Measurements from ENCODE around the gene MVD. TPM values are rescaled to one million over a fixed set of nuclear protein-coding genes. Genes with fewer than 3 reads are reported as not detected.

Gene MVD
- polyA plus RNA-seq, 3 donors, result 9.0 to 17.9 (median 12.2) TPM

DNA sequence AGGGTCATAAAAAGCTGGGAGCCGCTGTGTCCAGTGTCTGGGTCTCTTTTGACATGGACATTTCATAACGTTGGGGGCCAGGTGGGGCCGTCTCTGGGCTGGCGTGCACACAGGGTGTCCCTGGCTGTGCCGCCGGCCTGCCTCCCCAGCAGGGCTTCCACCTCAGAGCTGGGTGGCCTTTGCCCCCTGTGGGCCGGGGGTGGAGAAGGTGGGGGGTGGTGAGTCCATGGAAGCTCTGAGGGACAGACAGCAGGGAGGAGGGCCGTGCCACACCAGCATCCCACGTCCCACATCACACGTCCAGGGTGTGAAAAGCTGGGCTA is 24.3 kb upstream of the MVD start:
- peaks cover 8% of the 10 kb centered on the region in 2 donors for H3K36me3 Mint-ChIP-seq
- no peak overlapping the region for H2AFZ ChIP-seq (ENCODE audit: insufficient read depth, low read depth, low read length, poor library complexity, severe bottlenecking)
- TF ChIP-seq, protein P1, sequence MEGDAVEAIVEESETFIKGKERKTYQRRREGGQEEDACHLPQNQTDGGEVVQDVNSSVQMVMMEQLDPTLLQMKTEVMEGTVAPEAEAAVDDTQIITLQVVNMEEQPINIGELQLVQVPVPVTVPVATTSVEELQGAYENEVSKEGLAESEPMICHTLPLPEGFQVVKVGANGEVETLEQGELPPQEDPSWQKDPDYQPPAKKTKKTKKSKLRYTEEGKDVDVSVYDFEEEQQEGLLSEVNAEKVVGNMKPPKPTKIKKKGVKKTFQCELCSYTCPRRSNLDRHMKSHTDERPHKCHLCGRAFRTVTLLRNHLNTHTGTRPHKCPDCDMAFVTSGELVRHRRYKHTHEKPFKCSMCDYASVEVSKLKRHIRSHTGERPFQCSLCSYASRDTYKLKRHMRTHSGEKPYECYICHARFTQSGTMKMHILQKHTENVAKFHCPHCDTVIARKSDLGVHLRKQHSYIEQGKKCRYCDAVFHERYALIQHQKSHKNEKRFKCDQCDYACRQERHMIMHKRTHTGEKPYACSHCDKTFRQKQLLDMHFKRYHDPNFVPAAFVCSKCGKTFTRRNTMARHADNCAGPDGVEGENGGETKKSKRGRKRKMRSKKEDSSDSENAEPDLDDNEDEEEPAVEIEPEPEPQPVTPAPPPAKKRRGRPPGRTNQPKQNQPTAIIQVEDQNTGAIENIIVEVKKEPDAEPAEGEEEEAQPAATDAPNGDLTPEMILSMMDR (IDR thresholded peaks at IDR 0.05), result no peak
- H3K9ac ChIP-seq (ENCODE audit: insufficient read depth, low read length, poor library complexity, severe bottlenecking), result no peak overlapping the region
- 81% methylated on average over 6 of the region's 10 CpGs for WGBS (ENCODE audit: insufficient coverage)
- intact Hi-C loops (cut with micrococcal nuclease), result loop anchor here (2.0 to 10.0 kb wide), 5 partner anchors 14 to 92 kb away; partner anchors contain the start of genes CYBA (in 2 of the 2) and IL17C (in 1 of the 2)
- H3K36me3 ChIP-seq (replicated peaks in 1 of 2; ENCODE audit: control insufficient read depth in 1 of 2, insufficient read depth in 2 of 2, low read length in 2 of 2), result no peaks in the 10 kb centered on the region
- peaks cover 21% of the 10 kb centered on the region for H3K79me2 ChIP-seq (ENCODE audit: insufficient read depth, low read length)
- H3K27ac ChIP-seq (ENCODE audit: low read depth in 1 of 2, low read length in 2 of 2), result no peak overlapping the region
- peaks cover 63 to 69% of the 10 kb centered on the region in 2 donors for H3K4me1 ChIP-seq (ENCODE audit: control insufficient read depth in 1 of 2, insufficient read depth in 2 of 2, low read length in 2 of 2)
- H3K4me2 ChIP-seq (replicated peaks; ENCODE audit: extremely low read depth, low read length, poor library complexity, severe bottlenecking), result peak overlapping the region; percentile 91
- H3K9me3 Mint-ChIP-seq, result no peaks in the 10 kb centered on the region
- H4K20me1 ChIP-seq (ENCODE audit: insufficient read depth, low read length), result peaks cover 4% of the 10 kb centered on the region
- peaks cover 59% of the 10 kb centered on the region for H3K4me1 Mint-ChIP-seq
- H3K4me3 ChIP-seq (replicated peaks in 1 of 3; ENCODE audit: low read depth in 2 of 3, low read length in 3 of 3), result peak overlapping the region in 1 of 3 experiments; percentile 94
- peaks cover 13 to 19% (median 15%) of the 10 kb centered on the region in 3 donors for H3K27me3 Mint-ChIP-seq (ENCODE audit: low read depth in 3 of 3)
- H3K9me3 ChIP-seq (replicated peaks in 1 of 2; ENCODE audit: control insufficient read depth in 1 of 2, insufficient read depth in 1 of 2, low read length in 2 of 2), result no peaks in the 10 kb centered on the region
- peak overlapping the region; percentile 80 to 86 for H3K4me3 Mint-ChIP-seq
- H3K27me3 ChIP-seq (ENCODE audit: control insufficient read depth in 2 of 2, insufficient read depth in 2 of 2, low read length in 2 of 2), result no peaks in the 10 kb centered on the region
- peak overlapping the region in 1 of 7 donors; percentile 30 for H3K27ac Mint-ChIP-seq
- DNase-seq, result no peak

DNA sequence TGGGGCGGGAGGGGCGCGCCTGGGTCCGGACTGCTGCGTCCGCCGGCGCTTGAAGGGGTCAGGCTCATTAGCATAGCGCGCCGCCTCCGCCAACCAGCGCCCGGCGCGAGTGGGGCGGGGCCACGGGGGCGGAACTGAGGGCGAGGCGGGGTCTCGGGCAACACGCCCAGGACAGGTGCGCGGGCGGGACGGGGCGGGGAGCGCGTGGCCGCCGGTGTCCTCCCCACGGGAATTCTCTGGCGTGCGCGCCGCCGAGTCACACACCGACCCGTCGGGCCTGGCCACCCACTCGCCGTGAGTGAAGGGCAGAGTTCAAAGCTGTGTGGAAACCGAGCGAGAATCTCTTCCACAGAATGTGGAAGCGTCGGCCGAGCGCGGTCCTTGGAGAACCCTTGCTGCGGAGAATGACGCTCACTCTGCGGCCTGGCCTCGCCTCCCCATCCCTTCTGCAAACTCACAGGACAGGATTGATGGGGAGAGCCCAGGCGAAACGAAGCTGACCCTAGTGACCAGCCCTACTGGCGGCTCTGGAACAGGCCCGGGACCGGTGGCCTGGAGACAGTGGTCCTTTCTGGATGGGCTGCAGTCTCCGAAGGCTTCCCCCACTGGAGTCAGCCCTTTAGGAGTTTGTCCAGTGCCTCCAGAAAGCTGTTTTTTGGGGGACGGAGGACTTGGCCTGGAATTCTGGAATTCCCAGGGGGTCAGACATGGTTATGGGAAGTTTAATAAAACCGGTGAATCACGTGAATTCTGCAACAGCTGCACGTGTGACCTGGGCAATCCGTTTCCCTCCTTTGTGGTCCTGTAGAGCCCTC is 23.8 kb upstream of the MVD start, which contains the start of gene SNAI3:
TSS of gene SNAI3 (minus strand) at position 69 of the 815 bp plus-strand sequence. CDS start 101 bp downstream, outside the sequence.
- Mint-ChIP-seq H3K9me3 (no peaks in the 10 kb centered on the region), H3K4me1 (peaks cover 59% of the 10 kb centered on the region), H3K27ac (peak within 1 kb of the TSS; percentile 54 to 83 (median 58)), H3K36me3 (peaks cover 8 to 9% of the 10 kb centered on the region in 2 donors), H3K4me3 (peak within 1 kb of the TSS; percentile 80 to 86), H3K27me3 (ENCODE audit: low read depth in 3 of 3) (peaks cover 13 to 19% (median 15%) of the 10 kb centered on the region in 3 donors)
- intact Hi-C loops (cut with micrococcal nuclease), result loop anchor here (2.0 to 10.0 kb wide), 5 partner anchors 14 to 92 kb away; partner anchors contain the start of genes CYBA (in 2 of the 2) and IL17C (in 1 of the 2)
- H3K4me3 ChIP-seq (replicated peaks in 1 of 3; ENCODE audit: low read depth in 2 of 3, low read length in 3 of 3), result peak within 1 kb of the TSS; percentile 71 to 94 (median 89)
- H4K20me1 ChIP-seq (ENCODE audit: insufficient read depth, low read length), result peaks cover 4% of the 10 kb centered on the region
- peak; percentile 69 to 78 (median 76) for DNase-seq
- H3K4me1 ChIP-seq (ENCODE audit: control insufficient read depth in 1 of 2, insufficient read depth in 2 of 2, low read length in 2 of 2), result peaks cover 63 to 69% of the 10 kb centered on the region in 2 donors
- H3K9me3 ChIP-seq (replicated peaks in 1 of 2; ENCODE audit: control insufficient read depth in 1 of 2, insufficient read depth in 1 of 2, low read length in 2 of 2), result no peaks in the 10 kb centered on the region
- peak within 1 kb of the TSS; percentile 76 for H2AFZ ChIP-seq (ENCODE audit: insufficient read depth, low read depth, low read length, poor library complexity, severe bottlenecking)
- WGBS (ENCODE audit: insufficient coverage), result 10% methylated on average over 59 of the region's 65 CpGs
- H3K4me2 ChIP-seq (replicated peaks; ENCODE audit: extremely low read depth, low read length, poor library complexity, severe bottlenecking), result peak within 1 kb of the TSS; percentile 91
- H3K36me3 ChIP-seq (replicated peaks in 1 of 2; ENCODE audit: control insufficient read depth in 1 of 2, insufficient read depth in 2 of 2, low read length in 2 of 2), result no peaks in the 10 kb centered on the region
- peaks cover 22% of the 10 kb centered on the region for H3K79me2 ChIP-seq (ENCODE audit: insufficient read depth, low read length)
- TF ChIP-seq, protein P1 (IDR thresholded peaks at IDR 0.05), result no peak
- peak within 1 kb of the TSS; percentile 41 to 77 for H3K27ac ChIP-seq (ENCODE audit: low read depth in 1 of 2, low read length in 2 of 2)
- no peaks in the 10 kb centered on the region for H3K27me3 ChIP-seq (ENCODE audit: control insufficient read depth in 2 of 2, insufficient read depth in 2 of 2, low read length in 2 of 2)
- peak within 1 kb of the TSS; percentile 78 for H3K9ac ChIP-seq (ENCODE audit: insufficient read depth, low read length, poor library complexity, severe bottlenecking)

Data from CD14-positive monocyte (primary cell).